ENCODE measurements around the gene GNAS.
A peak's percentile ranks its signal among the peaks of the same experiment; 100 is the strongest.

Gene GNAS

DNA sequence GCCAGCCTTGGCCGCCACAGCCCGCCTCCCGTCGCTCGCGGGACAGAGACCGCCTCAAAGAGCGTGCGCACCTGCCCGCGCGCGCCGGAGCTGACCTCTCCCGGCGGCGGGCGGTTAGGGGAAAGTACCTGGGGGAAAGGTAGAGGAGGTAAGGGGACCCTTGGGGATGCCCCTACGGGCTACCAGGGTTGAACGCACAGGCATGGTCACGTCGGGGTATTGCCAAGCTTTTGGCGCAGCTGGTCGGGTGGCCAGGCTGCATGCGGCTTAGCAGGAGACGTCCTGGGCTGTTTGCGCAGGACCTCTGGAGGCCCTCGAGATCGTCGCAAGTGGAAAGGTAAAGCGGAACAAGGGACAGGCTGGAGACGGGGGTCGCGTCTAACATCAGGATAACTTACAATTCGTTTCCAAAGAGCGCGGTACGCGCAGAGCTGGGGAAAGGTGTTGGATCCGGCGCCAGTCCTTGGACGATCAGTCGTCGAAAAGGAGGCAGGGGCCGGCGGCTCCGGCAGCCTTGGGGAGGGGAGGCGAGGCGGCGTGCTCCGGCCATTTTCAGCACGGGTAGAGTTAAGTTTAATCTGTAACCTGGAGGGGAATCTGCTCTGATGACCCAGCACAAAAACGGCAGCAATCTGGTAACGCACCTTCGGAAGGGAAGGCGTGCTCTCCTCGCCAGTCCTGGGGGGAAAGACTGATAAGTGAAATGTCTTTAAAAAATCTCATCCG is 10.8 kb upstream of the GNAS start:
- TF ChIP-seq, protein P1, sequence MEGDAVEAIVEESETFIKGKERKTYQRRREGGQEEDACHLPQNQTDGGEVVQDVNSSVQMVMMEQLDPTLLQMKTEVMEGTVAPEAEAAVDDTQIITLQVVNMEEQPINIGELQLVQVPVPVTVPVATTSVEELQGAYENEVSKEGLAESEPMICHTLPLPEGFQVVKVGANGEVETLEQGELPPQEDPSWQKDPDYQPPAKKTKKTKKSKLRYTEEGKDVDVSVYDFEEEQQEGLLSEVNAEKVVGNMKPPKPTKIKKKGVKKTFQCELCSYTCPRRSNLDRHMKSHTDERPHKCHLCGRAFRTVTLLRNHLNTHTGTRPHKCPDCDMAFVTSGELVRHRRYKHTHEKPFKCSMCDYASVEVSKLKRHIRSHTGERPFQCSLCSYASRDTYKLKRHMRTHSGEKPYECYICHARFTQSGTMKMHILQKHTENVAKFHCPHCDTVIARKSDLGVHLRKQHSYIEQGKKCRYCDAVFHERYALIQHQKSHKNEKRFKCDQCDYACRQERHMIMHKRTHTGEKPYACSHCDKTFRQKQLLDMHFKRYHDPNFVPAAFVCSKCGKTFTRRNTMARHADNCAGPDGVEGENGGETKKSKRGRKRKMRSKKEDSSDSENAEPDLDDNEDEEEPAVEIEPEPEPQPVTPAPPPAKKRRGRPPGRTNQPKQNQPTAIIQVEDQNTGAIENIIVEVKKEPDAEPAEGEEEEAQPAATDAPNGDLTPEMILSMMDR (IDR thresholded peaks at IDR 0.05; ENCODE audit: low read length, missing control alignments) = no peak
- DNase-seq (ENCODE audit: low read depth) = no peak
- no peak overlapping the region for H3K4me3 ChIP-seq (replicated peaks; ENCODE audit: low read depth, low read length)

DNA sequence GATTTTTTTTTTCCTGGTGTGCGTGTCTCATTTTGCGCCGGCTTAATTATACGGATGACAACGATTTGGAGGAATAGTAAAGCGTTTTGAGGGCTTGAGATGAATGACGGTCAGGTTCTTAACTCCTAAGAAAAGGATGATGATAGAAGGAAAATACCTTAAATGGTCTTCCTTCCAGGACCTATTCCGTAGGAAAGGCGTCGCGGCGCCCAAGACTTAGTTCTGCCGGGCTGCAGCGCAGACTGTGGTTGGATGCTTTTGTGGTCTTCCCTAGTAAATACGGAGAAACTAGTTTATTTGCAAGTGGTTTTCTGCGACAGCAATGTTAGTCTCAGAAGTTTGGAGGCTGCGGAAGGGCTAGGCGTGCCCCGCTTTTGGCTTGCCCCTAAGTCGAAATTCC is 10.2 kb upstream of the GNAS start:
- no peak overlapping the region for H3K4me3 ChIP-seq (replicated peaks; ENCODE audit: low read depth, low read length)
- TF ChIP-seq, protein P1 (IDR thresholded peaks at IDR 0.05; ENCODE audit: low read length, missing control alignments) = no peak
- no peak for DNase-seq (ENCODE audit: low read depth)

DNA sequence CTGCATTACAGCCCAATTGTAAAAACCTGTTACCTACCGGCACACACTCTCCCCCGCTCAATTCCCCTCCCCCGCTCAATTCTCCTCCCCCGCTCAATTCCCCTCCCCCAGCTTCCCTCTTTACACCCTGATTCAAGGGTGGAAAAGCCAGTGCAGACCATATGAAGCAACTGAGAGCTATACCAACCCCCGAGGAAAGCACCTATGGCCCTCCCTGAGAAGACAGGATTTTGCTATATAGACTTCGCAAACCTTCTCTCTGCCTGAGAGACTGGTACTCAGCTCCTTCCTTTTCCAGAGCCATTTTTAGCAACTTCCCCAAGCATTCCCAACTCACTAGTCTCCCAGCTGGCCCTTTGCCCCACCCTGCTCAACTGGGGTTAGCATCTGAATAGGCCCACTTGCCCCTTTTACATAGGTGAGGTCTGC is 9.4 kb upstream of the GNAS start:
- no peak overlapping the region for H3K4me3 ChIP-seq (replicated peaks; ENCODE audit: low read depth, low read length)
- TF ChIP-seq, protein P1 (IDR thresholded peaks at IDR 0.05; ENCODE audit: low read length, missing control alignments) = no peak
- DNase-seq (ENCODE audit: low read depth) = no peak

DNA sequence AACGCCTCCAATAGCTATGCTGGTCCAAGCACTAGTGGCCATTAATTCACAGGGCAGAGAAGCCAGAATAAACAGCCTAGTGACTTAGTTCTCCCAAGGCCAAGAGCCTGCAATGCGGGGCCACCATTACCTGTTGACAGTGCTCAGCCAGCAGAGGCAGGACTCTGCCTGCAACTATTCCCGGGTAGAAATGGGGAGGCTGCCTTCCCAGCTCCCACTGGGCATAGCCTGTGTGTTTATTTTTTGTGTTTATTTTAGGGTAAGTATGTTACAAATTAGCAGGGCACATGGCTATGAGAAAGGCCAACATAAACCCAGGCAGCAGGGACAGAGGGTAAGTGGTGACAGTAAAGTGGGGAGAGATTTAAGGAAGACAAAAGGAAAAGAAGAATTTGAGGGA is 6.8 kb upstream of the GNAS start:
- TF ChIP-seq, protein P1 (IDR thresholded peaks at IDR 0.05; ENCODE audit: low read length, missing control alignments) = no peak
- H3K4me3 ChIP-seq (replicated peaks; ENCODE audit: low read depth, low read length) = no peak overlapping the region
- DNase-seq (ENCODE audit: low read depth) = no peak

DNA sequence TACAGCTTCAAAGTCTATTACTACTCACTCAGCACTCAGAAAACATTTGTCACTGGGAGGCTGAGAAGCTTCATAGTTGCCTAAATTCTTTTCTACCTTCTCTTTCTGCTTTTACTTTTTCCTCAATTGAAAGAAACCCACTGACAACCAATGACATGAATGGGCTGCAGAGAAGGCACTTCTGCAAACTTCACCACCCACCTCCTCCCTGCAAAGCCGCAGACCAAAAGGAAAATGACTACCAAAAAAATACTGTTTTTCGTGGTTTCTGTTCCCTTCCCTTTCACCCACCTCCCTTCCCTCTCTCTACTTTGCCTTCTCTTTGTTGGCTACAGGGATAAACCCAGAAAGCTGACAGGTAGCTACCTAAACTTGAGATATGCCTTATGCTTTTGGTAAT is 5.1 kb upstream of the GNAS start:
- TF ChIP-seq, protein P1 (IDR thresholded peaks at IDR 0.05; ENCODE audit: low read length, missing control alignments) = no peak
- no peak overlapping the region for H3K4me3 ChIP-seq (replicated peaks; ENCODE audit: low read depth, low read length)
- no peak for DNase-seq (ENCODE audit: low read depth)

DNA sequence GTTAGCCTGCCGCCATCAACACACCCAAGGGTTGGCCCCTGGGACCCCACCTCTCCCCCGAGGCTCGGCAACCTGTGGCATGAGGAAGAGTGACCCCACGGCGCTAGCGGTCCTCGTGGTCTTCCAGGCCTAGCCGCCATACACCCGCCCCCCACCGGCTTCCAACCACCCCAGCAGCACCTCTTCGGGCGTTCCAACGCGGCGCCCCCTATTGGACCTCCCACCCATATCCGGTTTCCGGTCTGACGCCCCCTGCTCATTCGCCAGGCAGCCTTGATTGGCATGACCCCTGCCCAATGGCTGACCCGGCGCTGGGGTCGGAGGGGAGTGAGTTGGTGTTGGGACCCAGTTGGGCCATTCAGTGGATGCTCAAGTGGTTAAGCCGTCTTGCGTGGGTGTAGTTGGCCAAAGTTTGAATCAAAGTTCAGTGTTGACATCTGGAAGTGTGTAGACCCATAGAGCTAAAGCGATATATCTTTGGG is 1.8 kb upstream of the GNAS start, which contains the start of gene GNAS-AS1:
GNAS-AS1 (minus strand) TSS at position 210 of the 482 bp plus-strand sequence.
- peak; percentile 89 for DNase-seq (ENCODE audit: low read depth)

More for the DNA sequence above, 1.8 kb upstream of the GNAS start, which contains the start of gene GNAS-AS1:
- TF ChIP-seq, protein P1 (IDR thresholded peaks at IDR 0.05; ENCODE audit: low read length, missing control alignments) = no peak
- peak within 1 kb of the TSS; percentile 71 for H3K4me3 ChIP-seq (replicated peaks; ENCODE audit: low read depth, low read length)

Measured in fibroblast of pulmonary artery (primary cell).